Upper lobe of left lung (tissue), 4 donors: ENCODE measurements around the gene TBX18.

Source experiments
- POLR2A ChIP-seq, 4 donors: fragments of 450-650 bp; IDR thresholded peaks; one replicate each; pipeline ENCODE4 v1.5.1; 2016 to 2017; ENCODE audit warnings: antibody characterized with exemption in 4 of 4, mild to moderate bottlenecking in 2 of 4
- POLR2AphosphoS5 ChIP-seq, 2 donors: sonication (generic); formaldehyde crosslinking; IDR thresholded peaks; one replicate each; pipeline ENCODE4 v1.5.1; 2017; ENCODE audit warnings: antibody characterized with exemption in 2 of 2
- TF ChIP-seq, protein P1 (sequence below), 6 experiments: fragments of 450-650 bp in 4 of 6; fragments of 200-600 bp in 2 of 6; sonication (generic) in 2 of 6; IDR thresholded peaks; one replicate each; pipeline ENCODE4 v1.5.1; 2016 to 2019; ENCODE audit warnings: antibody characterized with exemption in 6 of 6

DNA sequence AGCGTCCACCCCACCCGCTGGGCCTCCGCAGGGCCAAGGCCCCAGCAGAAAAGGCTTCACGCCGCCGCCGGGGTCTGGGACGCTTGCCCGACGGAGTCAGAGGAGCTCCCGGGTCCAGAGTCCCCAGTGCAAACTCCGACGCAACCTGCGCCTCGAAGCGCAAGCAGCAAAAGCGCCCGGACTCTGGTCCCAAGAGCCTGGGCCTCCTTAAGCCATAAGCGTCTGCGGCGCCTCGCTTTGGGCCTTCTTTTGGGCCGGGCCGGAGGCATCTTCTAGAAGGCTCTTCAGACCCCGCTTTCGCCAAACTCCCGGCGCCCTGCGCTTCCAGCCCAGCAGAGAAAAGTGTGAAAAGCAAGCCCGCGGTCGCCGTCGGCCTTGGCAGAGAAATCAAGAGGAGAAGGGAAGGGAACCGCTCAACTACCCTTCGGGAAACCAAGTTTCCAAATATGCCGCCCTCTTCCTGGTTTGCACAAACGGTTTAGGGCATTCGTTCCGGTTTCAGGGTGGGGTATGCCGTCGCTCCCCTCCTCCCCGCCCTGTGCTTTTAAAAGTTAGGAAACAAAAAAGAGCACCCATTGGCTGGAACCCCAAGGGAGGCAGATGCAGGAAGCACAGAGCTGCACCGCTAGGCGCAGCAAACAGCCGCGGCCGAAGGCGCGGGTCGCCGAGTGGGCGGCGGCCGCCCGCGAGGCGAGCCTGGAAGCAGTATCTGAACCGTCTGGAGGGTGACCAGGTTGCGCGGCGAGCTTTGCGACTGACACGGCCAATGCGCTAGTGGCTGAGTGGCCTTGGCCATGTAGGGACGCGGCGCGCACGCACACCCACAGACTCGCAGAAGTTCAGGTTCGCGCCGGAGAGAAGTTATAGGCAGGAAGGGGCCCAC lies 1.2 kb downstream of the TBX18 start:
- TF ChIP-seq, protein P1, sequence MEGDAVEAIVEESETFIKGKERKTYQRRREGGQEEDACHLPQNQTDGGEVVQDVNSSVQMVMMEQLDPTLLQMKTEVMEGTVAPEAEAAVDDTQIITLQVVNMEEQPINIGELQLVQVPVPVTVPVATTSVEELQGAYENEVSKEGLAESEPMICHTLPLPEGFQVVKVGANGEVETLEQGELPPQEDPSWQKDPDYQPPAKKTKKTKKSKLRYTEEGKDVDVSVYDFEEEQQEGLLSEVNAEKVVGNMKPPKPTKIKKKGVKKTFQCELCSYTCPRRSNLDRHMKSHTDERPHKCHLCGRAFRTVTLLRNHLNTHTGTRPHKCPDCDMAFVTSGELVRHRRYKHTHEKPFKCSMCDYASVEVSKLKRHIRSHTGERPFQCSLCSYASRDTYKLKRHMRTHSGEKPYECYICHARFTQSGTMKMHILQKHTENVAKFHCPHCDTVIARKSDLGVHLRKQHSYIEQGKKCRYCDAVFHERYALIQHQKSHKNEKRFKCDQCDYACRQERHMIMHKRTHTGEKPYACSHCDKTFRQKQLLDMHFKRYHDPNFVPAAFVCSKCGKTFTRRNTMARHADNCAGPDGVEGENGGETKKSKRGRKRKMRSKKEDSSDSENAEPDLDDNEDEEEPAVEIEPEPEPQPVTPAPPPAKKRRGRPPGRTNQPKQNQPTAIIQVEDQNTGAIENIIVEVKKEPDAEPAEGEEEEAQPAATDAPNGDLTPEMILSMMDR (IDR thresholded peaks at IDR 0.05) = no peak
- no peak for TF ChIP-seq POLR2A (IDR thresholded peaks at IDR 0.05)
- TF ChIP-seq POLR2AphosphoS5 (IDR thresholded peaks at IDR 0.05) = no peak
